Neural cell (in vitro differentiated cells): ENCODE results near the gene CDS1.

Experiments used
- POLR2AphosphoS5 ChIP-seq: IDR thresholded peaks from 2 replicates; pipeline ENCODE4 v1.6.1; 2012
- RAD21 ChIP-seq: fragments of 450-650 bp; conservative IDR thresholded peaks from 2 replicates; pipeline ENCODE4 v1.6.1; 2014; ENCODE audit warnings: antibody characterized with exemption, mild to moderate bottlenecking, moderate library complexity
- TAF1 ChIP-seq: IDR thresholded peaks from 2 replicates; pipeline ENCODE4 v1.6.1; 2012; ENCODE audit warnings: low read depth
- TF ChIP-seq, protein P1 (sequence below): fragments of 450-650 bp; IDR thresholded peaks from 2 replicates; pipeline ENCODE4 v1.5.1; 2014; ENCODE audit warnings: antibody characterized with exemption, mild to moderate bottlenecking, moderate library complexity; ENCODE audit not compliant: poor library complexity, severe bottlenecking
- TF ChIP-seq, protein P2 (sequence below): IDR thresholded peaks from 2 replicates; pipeline ENCODE4 v1.6.1; 2012; ENCODE audit warnings: borderline replicate concordance

DNA sequence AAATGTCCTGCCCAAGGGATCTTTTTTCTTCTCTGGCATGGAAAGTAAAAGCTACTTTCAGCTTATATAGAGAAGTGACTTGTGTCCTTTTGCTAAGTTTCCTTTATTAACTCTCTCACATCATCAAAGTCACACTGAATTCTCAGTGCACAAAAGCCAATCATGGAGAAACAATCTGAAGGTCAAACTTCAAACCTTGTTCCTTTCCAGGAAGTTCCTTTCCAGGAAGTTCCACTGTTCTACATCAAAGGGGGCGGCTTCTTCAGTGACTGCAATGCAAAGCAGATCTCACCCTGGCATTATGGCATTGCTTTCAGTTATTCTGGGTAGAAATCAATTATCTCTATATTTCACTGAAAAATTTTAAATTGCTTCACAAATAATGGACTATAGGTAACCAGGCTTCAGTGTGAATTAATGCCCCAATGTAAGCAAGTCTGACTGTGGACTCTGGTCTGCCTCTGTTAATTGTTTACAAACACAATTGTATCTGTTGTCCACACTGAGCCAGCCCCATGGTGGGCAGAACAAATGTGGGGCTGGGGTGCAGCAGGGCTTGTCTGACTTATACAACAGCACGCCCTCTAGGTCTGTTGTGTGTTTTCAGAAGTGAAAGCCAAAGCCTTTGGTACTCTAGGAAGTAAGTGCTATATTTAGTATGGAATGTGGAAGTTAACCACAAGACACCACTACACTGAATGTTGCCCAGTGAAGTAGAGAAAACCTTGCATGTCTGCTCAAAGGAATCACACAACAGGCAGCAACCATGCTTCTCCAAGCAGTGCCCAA, 98.8 kb downstream of the CDS1 start:
- TF ChIP-seq TAF1 (no peak), RAD21 (no peak), POLR2AphosphoS5 (no peak)
- TF ChIP-seq, protein P1, sequence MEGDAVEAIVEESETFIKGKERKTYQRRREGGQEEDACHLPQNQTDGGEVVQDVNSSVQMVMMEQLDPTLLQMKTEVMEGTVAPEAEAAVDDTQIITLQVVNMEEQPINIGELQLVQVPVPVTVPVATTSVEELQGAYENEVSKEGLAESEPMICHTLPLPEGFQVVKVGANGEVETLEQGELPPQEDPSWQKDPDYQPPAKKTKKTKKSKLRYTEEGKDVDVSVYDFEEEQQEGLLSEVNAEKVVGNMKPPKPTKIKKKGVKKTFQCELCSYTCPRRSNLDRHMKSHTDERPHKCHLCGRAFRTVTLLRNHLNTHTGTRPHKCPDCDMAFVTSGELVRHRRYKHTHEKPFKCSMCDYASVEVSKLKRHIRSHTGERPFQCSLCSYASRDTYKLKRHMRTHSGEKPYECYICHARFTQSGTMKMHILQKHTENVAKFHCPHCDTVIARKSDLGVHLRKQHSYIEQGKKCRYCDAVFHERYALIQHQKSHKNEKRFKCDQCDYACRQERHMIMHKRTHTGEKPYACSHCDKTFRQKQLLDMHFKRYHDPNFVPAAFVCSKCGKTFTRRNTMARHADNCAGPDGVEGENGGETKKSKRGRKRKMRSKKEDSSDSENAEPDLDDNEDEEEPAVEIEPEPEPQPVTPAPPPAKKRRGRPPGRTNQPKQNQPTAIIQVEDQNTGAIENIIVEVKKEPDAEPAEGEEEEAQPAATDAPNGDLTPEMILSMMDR, result no peak
- TF ChIP-seq, protein P2, sequence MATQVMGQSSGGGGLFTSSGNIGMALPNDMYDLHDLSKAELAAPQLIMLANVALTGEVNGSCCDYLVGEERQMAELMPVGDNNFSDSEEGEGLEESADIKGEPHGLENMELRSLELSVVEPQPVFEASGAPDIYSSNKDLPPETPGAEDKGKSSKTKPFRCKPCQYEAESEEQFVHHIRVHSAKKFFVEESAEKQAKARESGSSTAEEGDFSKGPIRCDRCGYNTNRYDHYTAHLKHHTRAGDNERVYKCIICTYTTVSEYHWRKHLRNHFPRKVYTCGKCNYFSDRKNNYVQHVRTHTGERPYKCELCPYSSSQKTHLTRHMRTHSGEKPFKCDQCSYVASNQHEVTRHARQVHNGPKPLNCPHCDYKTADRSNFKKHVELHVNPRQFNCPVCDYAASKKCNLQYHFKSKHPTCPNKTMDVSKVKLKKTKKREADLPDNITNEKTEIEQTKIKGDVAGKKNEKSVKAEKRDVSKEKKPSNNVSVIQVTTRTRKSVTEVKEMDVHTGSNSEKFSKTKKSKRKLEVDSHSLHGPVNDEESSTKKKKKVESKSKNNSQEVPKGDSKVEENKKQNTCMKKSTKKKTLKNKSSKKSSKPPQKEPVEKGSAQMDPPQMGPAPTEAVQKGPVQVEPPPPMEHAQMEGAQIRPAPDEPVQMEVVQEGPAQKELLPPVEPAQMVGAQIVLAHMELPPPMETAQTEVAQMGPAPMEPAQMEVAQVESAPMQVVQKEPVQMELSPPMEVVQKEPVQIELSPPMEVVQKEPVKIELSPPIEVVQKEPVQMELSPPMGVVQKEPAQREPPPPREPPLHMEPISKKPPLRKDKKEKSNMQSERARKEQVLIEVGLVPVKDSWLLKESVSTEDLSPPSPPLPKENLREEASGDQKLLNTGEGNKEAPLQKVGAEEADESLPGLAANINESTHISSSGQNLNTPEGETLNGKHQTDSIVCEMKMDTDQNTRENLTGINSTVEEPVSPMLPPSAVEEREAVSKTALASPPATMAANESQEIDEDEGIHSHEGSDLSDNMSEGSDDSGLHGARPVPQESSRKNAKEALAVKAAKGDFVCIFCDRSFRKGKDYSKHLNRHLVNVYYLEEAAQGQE, result no peak
